GM19463 (cell line): Measurements from ENCODE around the gene SPRYD4.

Experiments used
- ATAC-seq: cut with Tn5 transposase; IDR thresholded peaks from one replicate; pipeline ENCODE4 v1.9.1; 2021; ENCODE audit warnings: mild to moderate bottlenecking, moderate library complexity; ENCODE audit not compliant: unreplicated experiment

SPRYD4 gene

DNA sequence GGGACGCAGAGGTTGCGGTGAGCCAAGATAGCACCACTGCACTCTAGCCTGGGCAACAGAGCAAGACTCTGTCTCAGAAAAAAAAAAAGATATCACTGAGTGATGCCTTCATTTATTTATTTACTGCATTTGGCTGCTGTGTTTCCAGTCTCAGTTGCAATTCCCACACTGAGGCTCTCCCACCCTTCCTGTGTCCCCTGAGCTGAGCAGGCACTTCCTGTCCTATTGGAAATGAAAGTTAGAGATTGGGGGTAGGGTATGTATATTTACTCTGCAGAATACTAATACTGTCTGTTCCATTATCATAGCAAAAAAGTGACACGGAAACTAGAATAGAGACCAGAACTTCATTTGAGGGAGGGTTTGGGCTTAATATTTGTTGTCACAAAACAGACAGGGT, 51.7 kb downstream of the SPRYD4 start:
- ATAC-seq: no peak

DNA sequence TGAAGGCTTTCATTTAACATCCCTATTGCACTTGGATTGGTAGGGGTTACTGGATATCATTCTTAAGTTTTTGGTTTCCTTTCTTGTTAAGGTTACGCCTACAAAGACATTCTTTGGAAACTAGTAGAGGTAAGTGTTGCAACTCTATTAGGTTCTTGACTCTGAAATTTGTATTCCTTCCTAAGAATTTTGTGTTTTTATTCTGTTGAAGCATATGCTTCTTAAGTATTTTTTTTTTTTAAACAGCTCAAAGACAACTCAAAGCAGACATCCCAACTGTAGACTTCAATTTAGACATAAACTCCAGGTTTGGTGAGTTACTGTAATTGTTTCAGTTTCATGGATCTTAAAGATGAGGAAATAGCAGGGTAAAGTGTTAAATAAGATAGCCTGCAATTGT, 52.1 kb downstream of the SPRYD4 start:
- ATAC-seq: no peak

DNA sequence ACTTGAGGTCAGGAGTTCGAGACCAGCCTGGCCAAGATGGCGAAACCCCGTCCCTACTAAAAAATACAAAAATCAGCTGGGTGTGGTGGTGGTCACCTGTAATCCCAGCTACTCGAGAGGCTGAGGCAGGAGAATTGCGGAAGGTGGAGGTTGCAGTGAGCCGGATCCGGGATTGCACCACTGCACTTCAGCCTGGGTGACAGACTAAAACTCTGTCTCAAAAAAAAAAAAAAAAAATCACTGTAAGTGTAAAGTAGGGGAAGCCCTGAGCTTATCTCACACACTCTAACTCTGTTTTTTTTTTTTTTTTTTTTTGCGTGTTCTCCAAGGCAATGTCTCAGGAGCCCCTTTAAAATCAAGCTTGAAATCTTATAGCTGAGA, 52.8 kb downstream of the SPRYD4 start:
- no peak for ATAC-seq

DNA sequence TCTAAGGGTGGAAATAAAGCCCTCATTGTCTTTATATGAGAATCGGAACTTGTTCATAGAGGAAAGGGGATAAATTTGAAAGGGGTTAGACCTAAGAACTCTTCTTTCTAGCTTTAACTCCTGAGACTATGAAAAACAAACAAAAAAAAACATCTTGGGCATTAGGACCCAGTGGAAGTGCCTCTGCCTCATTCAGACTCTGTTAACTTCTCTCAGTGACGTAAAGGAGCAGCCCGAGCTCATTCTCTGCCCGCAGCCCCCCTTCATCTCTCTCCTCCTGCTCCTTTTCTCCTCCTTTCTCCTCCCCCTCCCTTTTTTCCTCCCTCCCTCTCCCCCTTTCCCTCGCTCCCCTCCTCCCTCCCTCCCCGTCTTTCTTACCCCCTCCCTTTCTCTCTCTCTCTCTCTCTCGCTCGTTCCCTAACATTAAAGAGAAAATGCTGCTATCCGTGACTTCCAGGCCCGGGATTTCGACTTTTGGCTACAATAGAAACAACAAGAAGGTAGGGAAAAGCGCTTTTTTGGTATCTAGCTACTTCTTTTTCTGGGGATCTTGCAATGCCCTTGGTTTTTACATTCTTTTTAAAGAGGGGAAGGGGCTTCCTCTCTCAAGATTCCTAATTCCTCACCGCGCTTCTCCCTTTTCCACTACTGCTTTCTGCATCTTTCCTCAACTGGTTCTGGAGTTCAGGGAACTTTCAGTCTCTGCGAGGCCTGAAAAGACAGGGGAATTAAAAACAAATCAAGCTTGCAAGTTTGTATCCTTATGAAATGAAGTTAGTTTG, 53.4 kb downstream of the SPRYD4 start, which contains the start of gene RBMS2:
RBMS2 (plus strand) TSS at position 231 of the 782 bp plus-strand sequence; CDS start at position 435, 204 bp downstream.
- ATAC-seq: no peak

DNA sequence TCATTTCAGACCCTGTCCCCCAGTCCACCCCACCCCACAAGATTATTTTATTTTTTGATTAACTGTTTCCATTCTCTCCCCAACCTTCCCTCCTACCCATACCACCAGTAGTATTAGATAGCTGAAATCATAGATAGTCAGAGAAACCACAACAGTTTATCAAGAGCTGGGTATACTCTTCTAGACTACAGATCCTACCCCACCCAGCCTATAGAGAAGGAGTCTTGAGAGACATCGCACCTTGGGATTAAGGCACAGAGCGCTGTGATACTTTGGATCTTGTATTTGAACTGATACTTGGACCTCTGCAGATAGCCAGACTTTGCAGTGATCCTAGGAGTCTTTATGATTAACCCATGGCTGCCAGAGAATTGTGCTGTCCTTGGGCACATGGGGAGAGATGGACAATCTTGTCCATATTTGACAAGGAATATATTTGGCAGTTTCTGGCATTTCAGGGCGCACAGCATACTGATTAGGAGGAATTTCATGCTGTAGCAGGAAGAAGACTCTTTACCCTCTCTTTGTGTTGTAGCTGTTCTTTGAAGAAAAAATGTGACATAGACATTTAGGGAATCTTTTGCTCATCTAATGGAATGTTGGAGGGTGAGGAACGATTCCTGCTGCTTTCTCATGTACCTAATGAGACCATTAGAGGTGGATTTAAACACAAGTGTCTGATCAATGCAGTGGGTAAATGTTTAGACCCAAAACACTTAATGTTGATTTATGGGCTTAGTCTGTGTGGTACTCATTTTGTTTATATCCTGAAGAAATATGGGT, 54.2 kb downstream of the SPRYD4 start:
- no peak for ATAC-seq

DNA sequence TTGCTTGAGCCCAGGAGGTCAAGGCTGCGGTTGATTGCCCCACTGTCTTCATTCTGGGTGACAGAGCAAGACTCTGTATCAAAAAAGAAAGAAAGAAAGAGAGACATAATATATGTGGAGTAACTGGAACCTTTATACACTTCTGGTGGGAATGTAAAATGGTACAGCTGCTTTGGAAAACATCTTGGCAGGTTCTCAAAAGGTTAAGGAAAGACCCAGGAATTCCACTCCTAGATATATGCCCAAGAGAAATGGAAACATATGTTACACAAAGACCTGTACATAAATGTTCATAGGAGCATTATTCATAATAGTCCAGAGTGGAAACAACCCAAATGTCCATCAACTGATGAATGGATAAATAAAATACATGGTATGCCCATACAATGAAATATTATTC, 60.5 kb downstream of the SPRYD4 start:
- no peak for ATAC-seq
